Measurements from ENCODE around the gene PLCE1. TPM values are rescaled to one million over a fixed set of nuclear protein-coding genes. Genes with fewer than 3 reads are reported as not detected.
A peak's percentile ranks its signal among the peaks of the same experiment; 100 is the strongest.
"Not testable (repeated sequence)": the region's sequence is repeated elsewhere in the genome, so short reads cannot be mapped to it uniquely, and the experiment has no call there.

The PLCE1 gene
- total RNA-seq, 1 experiment from 2014 or later, result 0.23 TPM

DNA sequence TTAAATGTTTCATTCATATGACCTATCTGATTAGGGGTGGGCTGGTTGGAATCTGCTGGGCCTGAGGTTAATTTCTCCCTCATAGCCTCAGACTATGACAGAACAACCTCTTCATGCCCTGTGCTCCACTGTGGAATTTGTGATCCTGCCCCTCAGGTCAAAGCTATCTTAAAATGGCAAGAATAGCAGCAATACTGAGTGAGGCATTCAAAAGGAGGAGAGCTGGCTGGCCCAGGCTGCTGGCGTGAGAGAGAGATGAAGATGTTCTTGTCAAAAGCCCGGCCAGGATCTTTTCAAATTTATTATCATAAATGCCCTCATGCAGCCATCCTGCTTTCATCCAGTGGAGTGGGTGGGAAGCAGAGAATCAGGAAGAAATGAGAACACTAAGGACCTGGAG, 41.8 kb upstream of the PLCE1 start:
- CTCF ChIA-PET, result no interaction called here
- no TSS peak for BruUV-seq (replicated peaks)
- H3K4me3 Mint-ChIP-seq (ENCODE audit: unreplicated experiment), result no peak overlapping the region
- H3K4me1 Mint-ChIP-seq (ENCODE audit: insufficient read depth, unreplicated experiment), result peaks cover 6% of the 10 kb centered on the region
- POLR2A ChIA-PET, result no interaction called here
- no peak for DNase-seq (ENCODE audit: unreplicated experiment)
- H3K9me3 Mint-ChIP-seq (ENCODE audit: unreplicated experiment), result no peaks in the 10 kb centered on the region
- no peak overlapping the region for H3K27ac Mint-ChIP-seq (ENCODE audit: low read depth, unreplicated experiment)
- TF ChIP-seq, protein P1, sequence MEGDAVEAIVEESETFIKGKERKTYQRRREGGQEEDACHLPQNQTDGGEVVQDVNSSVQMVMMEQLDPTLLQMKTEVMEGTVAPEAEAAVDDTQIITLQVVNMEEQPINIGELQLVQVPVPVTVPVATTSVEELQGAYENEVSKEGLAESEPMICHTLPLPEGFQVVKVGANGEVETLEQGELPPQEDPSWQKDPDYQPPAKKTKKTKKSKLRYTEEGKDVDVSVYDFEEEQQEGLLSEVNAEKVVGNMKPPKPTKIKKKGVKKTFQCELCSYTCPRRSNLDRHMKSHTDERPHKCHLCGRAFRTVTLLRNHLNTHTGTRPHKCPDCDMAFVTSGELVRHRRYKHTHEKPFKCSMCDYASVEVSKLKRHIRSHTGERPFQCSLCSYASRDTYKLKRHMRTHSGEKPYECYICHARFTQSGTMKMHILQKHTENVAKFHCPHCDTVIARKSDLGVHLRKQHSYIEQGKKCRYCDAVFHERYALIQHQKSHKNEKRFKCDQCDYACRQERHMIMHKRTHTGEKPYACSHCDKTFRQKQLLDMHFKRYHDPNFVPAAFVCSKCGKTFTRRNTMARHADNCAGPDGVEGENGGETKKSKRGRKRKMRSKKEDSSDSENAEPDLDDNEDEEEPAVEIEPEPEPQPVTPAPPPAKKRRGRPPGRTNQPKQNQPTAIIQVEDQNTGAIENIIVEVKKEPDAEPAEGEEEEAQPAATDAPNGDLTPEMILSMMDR (IDR thresholded peaks at IDR 0.05; ENCODE audit: unreplicated experiment), result no peak
- H3K36me3 Mint-ChIP-seq (ENCODE audit: insufficient read depth, unreplicated experiment), result no peaks in the 10 kb centered on the region
- intact Hi-C loops (cut with micrococcal nuclease), result no loop called here
- H3K27me3 Mint-ChIP-seq (ENCODE audit: insufficient read depth, unreplicated experiment), result no peaks in the 10 kb centered on the region

DNA sequence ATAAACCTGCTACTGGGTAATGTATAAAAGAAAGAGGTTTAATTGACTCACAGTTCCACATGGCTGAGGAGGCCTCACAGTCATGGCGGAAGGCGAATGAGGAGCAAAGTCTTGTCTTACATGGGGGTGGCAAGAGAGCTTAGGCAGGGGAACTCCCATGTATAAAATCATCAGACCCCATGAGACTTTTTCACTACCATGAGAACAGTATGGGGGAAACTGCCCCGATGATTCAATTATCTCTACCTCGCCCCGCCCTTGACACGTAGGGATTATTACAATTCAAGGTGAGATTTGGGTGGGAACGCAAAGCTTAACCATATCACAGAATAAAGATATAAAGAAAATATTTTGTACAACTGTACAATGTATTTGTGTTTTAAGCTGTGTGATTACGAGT, 39.4 kb upstream of the PLCE1 start:
- ChIA-PET CTCF (interaction anchor here (0.7 to 2.0 kb wide), 3 partner anchors 12 to 360 kb away, joined by 3 to 9 read pairs (median 3); no protein-coding TSS in a partner anchor), POLR2A (no interaction called here)
- H3K9me3 Mint-ChIP-seq (ENCODE audit: unreplicated experiment), result no peaks in the 10 kb centered on the region
- peaks cover 6% of the 10 kb centered on the region for H3K4me1 Mint-ChIP-seq (ENCODE audit: insufficient read depth, unreplicated experiment)
- no TSS peak for BruUV-seq (replicated peaks)
- peak overlapping the region; percentile 46 for H3K27ac Mint-ChIP-seq (ENCODE audit: low read depth, unreplicated experiment)
- no peaks in the 10 kb centered on the region for H3K36me3 Mint-ChIP-seq (ENCODE audit: insufficient read depth, unreplicated experiment)
- H3K4me3 Mint-ChIP-seq (ENCODE audit: unreplicated experiment), result no peak overlapping the region
- TF ChIP-seq, protein P1 (IDR thresholded peaks at IDR 0.05; ENCODE audit: unreplicated experiment), result no peak
- H3K27me3 Mint-ChIP-seq (ENCODE audit: insufficient read depth, unreplicated experiment), result no peaks in the 10 kb centered on the region
- intact Hi-C loops (cut with micrococcal nuclease), result no loop called here
- no peak for DNase-seq (ENCODE audit: unreplicated experiment)

DNA sequence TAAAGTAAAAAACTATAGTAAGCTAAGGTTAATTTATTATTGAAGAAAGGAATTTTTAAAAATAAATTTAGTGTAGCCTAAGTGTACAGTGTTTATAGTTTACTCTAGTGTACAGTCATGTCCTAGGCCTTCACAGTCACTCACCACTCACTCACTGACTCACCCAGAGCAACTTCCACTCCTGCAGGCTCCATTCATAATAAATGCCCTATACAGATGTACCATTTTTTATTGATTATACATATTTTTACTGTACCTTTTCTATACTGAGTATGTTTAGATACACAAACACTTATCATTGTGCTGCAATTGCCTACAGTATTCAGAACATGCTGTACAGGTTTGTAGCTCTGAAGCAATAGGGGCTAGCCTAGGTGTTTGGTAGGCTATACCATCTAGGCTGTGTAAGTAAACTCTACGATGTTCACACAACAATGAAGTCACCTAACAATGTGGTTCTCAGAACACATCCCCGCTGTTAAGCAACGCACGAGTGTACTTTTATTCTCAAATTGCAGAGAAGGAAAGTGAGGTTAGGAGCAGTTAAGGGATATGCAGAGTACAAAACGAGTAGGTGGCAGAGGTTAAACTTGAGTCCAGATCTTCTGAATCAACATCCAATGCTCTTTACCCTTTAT, 38.9 kb upstream of the PLCE1 start:
- TF ChIP-seq, protein P1 (IDR thresholded peaks at IDR 0.05; ENCODE audit: unreplicated experiment), result no peak
- Mint-ChIP-seq H3K27me3 (ENCODE audit: insufficient read depth, unreplicated experiment) (no peaks in the 10 kb centered on the region), H3K9me3 (ENCODE audit: unreplicated experiment) (no peaks in the 10 kb centered on the region), H3K4me3 (ENCODE audit: unreplicated experiment) (no peak overlapping the region), H3K4me1 (ENCODE audit: insufficient read depth, unreplicated experiment) (peaks cover 6% of the 10 kb centered on the region), H3K27ac (ENCODE audit: low read depth, unreplicated experiment) (peak overlapping the region; percentile 46), H3K36me3 (ENCODE audit: insufficient read depth, unreplicated experiment) (no peaks in the 10 kb centered on the region)
- intact Hi-C loops (cut with micrococcal nuclease), result no loop called here
- POLR2A ChIA-PET, result interaction anchor here (0.9 kb wide), 1 partner anchor 32 kb away, joined by 3 read pairs; no protein-coding TSS in a partner anchor
- CTCF ChIA-PET, result interaction anchor here (0.7 to 2.0 kb wide), 3 partner anchors 38 to 365 kb away, joined by 3 to 9 read pairs (median 5); no protein-coding TSS in a partner anchor
- peak; percentile 17 for DNase-seq (ENCODE audit: unreplicated experiment)
- BruUV-seq (replicated peaks), result no TSS peak

DNA sequence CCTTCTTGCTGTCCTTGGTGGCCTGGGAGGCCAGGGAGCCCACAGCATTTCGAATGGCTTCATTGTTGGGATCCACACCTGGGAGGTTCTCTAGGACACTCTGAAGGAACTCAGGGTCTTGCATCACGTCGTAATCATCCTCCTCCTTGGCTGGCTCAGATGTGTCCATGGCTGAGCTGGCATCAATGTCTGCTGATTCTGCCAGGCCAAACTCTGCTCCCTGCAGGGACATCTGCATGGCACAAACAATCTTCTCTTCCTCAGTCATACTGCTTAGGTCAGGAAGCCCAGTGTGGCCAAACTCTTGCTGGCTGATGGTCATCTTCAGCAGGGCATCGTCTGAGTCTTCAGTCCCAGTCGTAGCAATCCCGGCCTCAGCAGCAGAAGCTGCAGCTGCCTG, 34.9 kb upstream of the PLCE1 start:
- H3K27me3 Mint-ChIP-seq (ENCODE audit: insufficient read depth, unreplicated experiment), result no peaks in the 10 kb centered on the region
- POLR2A ChIA-PET, result no interaction called here
- H3K27ac Mint-ChIP-seq (ENCODE audit: low read depth, unreplicated experiment), result no peak overlapping the region
- no peak overlapping the region for H3K4me3 Mint-ChIP-seq (ENCODE audit: unreplicated experiment)
- peaks cover 6% of the 10 kb centered on the region for H3K4me1 Mint-ChIP-seq (ENCODE audit: insufficient read depth, unreplicated experiment)
- no peak for DNase-seq (ENCODE audit: unreplicated experiment)
- TF ChIP-seq, protein P1 (IDR thresholded peaks at IDR 0.05; ENCODE audit: unreplicated experiment), result no peak
- H3K9me3 Mint-ChIP-seq (ENCODE audit: unreplicated experiment), result no peaks in the 10 kb centered on the region
- CTCF ChIA-PET, result interaction anchor here (1.0 kb wide), 1 partner anchor 73 kb away, joined by 4 read pairs; no protein-coding TSS in a partner anchor
- H3K36me3 Mint-ChIP-seq (ENCODE audit: insufficient read depth, unreplicated experiment), result no peaks in the 10 kb centered on the region
- intact Hi-C loops (cut with micrococcal nuclease), result no loop called here
- no TSS peak for BruUV-seq (replicated peaks)

DNA sequence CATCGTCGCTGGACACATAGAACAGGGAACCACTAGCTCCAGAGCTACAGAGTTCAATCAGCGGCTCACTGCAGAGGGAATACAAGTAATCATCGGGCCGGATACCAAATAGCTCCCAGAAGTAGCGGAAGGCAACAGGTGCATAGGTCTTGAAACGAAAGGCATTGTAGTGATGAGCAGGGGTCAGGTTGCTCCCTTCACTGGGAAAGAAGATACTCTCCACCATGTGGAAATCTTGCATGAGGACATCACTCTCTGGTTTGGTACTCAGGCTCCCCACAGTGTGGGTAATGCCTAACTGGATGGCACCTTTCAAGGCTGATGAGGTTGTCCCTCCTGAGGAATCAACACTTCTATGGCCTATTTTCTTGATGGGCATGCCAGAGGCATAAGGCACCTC, 32.7 kb upstream of the PLCE1 start:
- H3K27me3 Mint-ChIP-seq (ENCODE audit: insufficient read depth, unreplicated experiment); DNase-seq (ENCODE audit: unreplicated experiment); H3K9me3 Mint-ChIP-seq (ENCODE audit: unreplicated experiment); H3K4me1 Mint-ChIP-seq (ENCODE audit: insufficient read depth, unreplicated experiment); BruUV-seq (replicated peaks); H3K27ac Mint-ChIP-seq (ENCODE audit: low read depth, unreplicated experiment); H3K4me3 Mint-ChIP-seq (ENCODE audit: unreplicated experiment); POLR2A ChIA-PET; H3K36me3 Mint-ChIP-seq (ENCODE audit: insufficient read depth, unreplicated experiment); intact Hi-C loops (cut with micrococcal nuclease): not testable (repeated sequence)
- CTCF ChIA-PET, result interaction anchor here (0.6 kb wide), 1 partner anchor 1994 kb away, joined by 3 read pairs; no protein-coding TSS in a partner anchor
